ENCODE measurements around the gene CMA1. TPM values are rescaled to one million over a fixed set of nuclear protein-coding genes. Genes with fewer than 3 reads are reported as not detected.
"Not testable (repeated sequence)": the region's sequence is repeated elsewhere in the genome, so short reads cannot be mapped to it uniquely, and the experiment has no call there.

CMA1 gene
- total RNA-seq = not detected

GRCh38 chr14:24508155-24508840 lies at the start of gene CMA1:
CMA1 (minus strand) TSS chr14:24508265; CDS start chr14:24508235, 30 bp downstream.
- H3K4me1 Mint-ChIP-seq = peaks cover 39% of the 10 kb centered on the region
- CTCF ChIA-PET = interaction anchor here (1.3 kb wide), 1 partner anchor 24 kb away, joined by 4 read pairs; no protein-coding TSS in a partner anchor
- no peak within 1 kb of the TSS for H3K27ac Mint-ChIP-seq
- no peaks in the 10 kb centered on the region for H3K9me3 Mint-ChIP-seq (ENCODE audit: low read depth)
- no peak within 1 kb of the TSS for H3K4me3 Mint-ChIP-seq
- peaks cover 25% of the 10 kb centered on the region for H3K27me3 Mint-ChIP-seq
- H3K36me3 Mint-ChIP-seq = no peaks in the 10 kb centered on the region
- ATAC-seq = no peak
- no peak for DNase-seq

- no peaks in the 10 kb centered on the region for H3K36me3 Mint-ChIP-seq
- CTCF ChIA-PET = no interaction called here
- ATAC-seq (no peak), DNase-seq (no peak)
- no peak overlapping the region for H3K4me3 Mint-ChIP-seq
- no peaks in the 10 kb centered on the region for H3K4me1 Mint-ChIP-seq
- no peak overlapping the region for H3K27ac Mint-ChIP-seq
- peaks cover 7% of the 10 kb centered on the region for H3K27me3 Mint-ChIP-seq
- no peaks in the 10 kb centered on the region for H3K9me3 Mint-ChIP-seq (ENCODE audit: low read depth)
These were observed 48.7 kb upstream of the CMA1 start for GRCh38 chr14:24556756-24557155.

- H3K9me3 Mint-ChIP-seq (ENCODE audit: low read depth) = peaks cover 12% of the 10 kb centered on the region
- H3K4me3 Mint-ChIP-seq, CTCF ChIA-PET, H3K27me3 Mint-ChIP-seq, H3K27ac Mint-ChIP-seq, H3K36me3 Mint-ChIP-seq, DNase-seq, ATAC-seq, H3K4me1 Mint-ChIP-seq: not testable (repeated sequence)
These were observed 41.0 kb upstream of the CMA1 start for GRCh38 chr14:24549064-24549463.

GRCh38 chr14:24542346-24542936 lies 34.4 kb upstream of the CMA1 start:
- DNase-seq = no peak
- no peak overlapping the region for H3K27ac Mint-ChIP-seq
- peaks cover 16% of the 10 kb centered on the region for H3K9me3 Mint-ChIP-seq (ENCODE audit: low read depth)
- H3K27me3 Mint-ChIP-seq = peaks cover 41% of the 10 kb centered on the region
- peaks cover 8% of the 10 kb centered on the region for H3K36me3 Mint-ChIP-seq
- H3K4me1 Mint-ChIP-seq = peaks cover 11% of the 10 kb centered on the region
- CTCF ChIA-PET = no interaction called here
- ATAC-seq = no peak
- H3K4me3 Mint-ChIP-seq = no peak overlapping the region

- peak; percentile 49 for ATAC-seq
- peaks cover 3% of the 10 kb centered on the region for H3K36me3 Mint-ChIP-seq
- peaks cover 18% of the 10 kb centered on the region for H3K4me1 Mint-ChIP-seq
- no peak overlapping the region for H3K4me3 Mint-ChIP-seq
- peaks cover 6% of the 10 kb centered on the region for H3K9me3 Mint-ChIP-seq (ENCODE audit: low read depth)
- CTCF ChIA-PET = interaction anchor here (1.0 kb wide), 1 partner anchor 70 kb away, joined by 3 read pairs; no protein-coding TSS in a partner anchor
- peak; percentile 49 for DNase-seq
- no peak overlapping the region for H3K27ac Mint-ChIP-seq
- H3K27me3 Mint-ChIP-seq = peaks cover 23% of the 10 kb centered on the region
These were observed 27.7 kb upstream of the CMA1 start for GRCh38 chr14:24535737-24536136.

GRCh38 chr14:24534286-24534685 lies 26.2 kb upstream of the CMA1 start:
- no peak for DNase-seq
- Mint-ChIP-seq H3K9me3 (ENCODE audit: low read depth) (peaks cover 3% of the 10 kb centered on the region), H3K27ac (no peak overlapping the region), H3K36me3 (peaks cover 3% of the 10 kb centered on the region), H3K4me1 (peaks cover 10% of the 10 kb centered on the region), H3K27me3 (peaks cover 9% of the 10 kb centered on the region), H3K4me3 (no peak overlapping the region)
- CTCF ChIA-PET = interaction anchor here (1.5 kb wide), 1 partner anchor 53 kb away, joined by 5 read pairs; no protein-coding TSS in a partner anchor
- no peak for ATAC-seq

- H3K36me3 Mint-ChIP-seq; DNase-seq; H3K9me3 Mint-ChIP-seq (ENCODE audit: low read depth); H3K4me1 Mint-ChIP-seq; CTCF ChIA-PET; ATAC-seq; H3K4me3 Mint-ChIP-seq; H3K27ac Mint-ChIP-seq: not testable (repeated sequence)
- peaks cover 29% of the 10 kb centered on the region for H3K27me3 Mint-ChIP-seq
These were observed 18.0 kb upstream of the CMA1 start for GRCh38 chr14:24525877-24526620.

- ATAC-seq = no peak
- peaks cover 32% of the 10 kb centered on the region for H3K27me3 Mint-ChIP-seq
- H3K4me3 Mint-ChIP-seq = no peak overlapping the region
- no peak overlapping the region for H3K27ac Mint-ChIP-seq
- CTCF ChIA-PET = no interaction called here
- H3K36me3 Mint-ChIP-seq = no peaks in the 10 kb centered on the region
- peaks cover 3% of the 10 kb centered on the region for H3K9me3 Mint-ChIP-seq (ENCODE audit: low read depth)
- DNase-seq = no peak
- H3K4me1 Mint-ChIP-seq = peaks cover 5% of the 10 kb centered on the region
These were observed 10.8 kb upstream of the CMA1 start for GRCh38 chr14:24518851-24519250.

- Mint-ChIP-seq H3K27ac (no peak overlapping the region), H3K4me3 (no peak overlapping the region), H3K27me3 (peaks cover 31% of the 10 kb centered on the region), H3K36me3 (no peaks in the 10 kb centered on the region), H3K4me1 (peaks cover 5% of the 10 kb centered on the region), H3K9me3 (ENCODE audit: low read depth) (peaks cover 3% of the 10 kb centered on the region)
- CTCF ChIA-PET = no interaction called here
- DNase-seq (no peak), ATAC-seq (no peak)
These were observed 6.1 kb upstream of the CMA1 start for GRCh38 chr14:24514209-24514608.

GRCh38 chr14:24513009-24513408 lies 4.9 kb upstream of the CMA1 start:
- Mint-ChIP-seq H3K4me1 (peaks cover 12% of the 10 kb centered on the region), H3K36me3 (no peaks in the 10 kb centered on the region), H3K9me3 (ENCODE audit: low read depth) (peaks cover 3% of the 10 kb centered on the region), H3K27ac (no peak overlapping the region), H3K27me3 (peaks cover 30% of the 10 kb centered on the region), H3K4me3 (no peak overlapping the region)
- no peak for DNase-seq
- no peak for ATAC-seq
- CTCF ChIA-PET = no interaction called here

GRCh38 chr14:24506443-24506842 lies 1.6 kb downstream of the CMA1 start:
- peaks cover 39% of the 10 kb centered on the region for H3K4me1 Mint-ChIP-seq
- H3K27me3 Mint-ChIP-seq = peaks cover 21% of the 10 kb centered on the region
- CTCF ChIA-PET = no interaction called here
- H3K36me3 Mint-ChIP-seq = no peaks in the 10 kb centered on the region
- DNase-seq (no peak), ATAC-seq (peak; percentile 39)
- H3K4me3 Mint-ChIP-seq = no peak overlapping the region
- H3K9me3 Mint-ChIP-seq (ENCODE audit: low read depth) = no peaks in the 10 kb centered on the region
- peak overlapping the region; percentile 53 for H3K27ac Mint-ChIP-seq

GRCh38 chr14:24504425-24504950 lies 3.6 kb downstream of the CMA1 start:
- Mint-ChIP-seq H3K27ac (no peak overlapping the region), H3K4me1 (peaks cover 39% of the 10 kb centered on the region), H3K27me3 (peaks cover 9% of the 10 kb centered on the region), H3K9me3 (ENCODE audit: low read depth) (no peaks in the 10 kb centered on the region), H3K36me3 (no peaks in the 10 kb centered on the region), H3K4me3 (no peak overlapping the region)
- ATAC-seq (no peak), DNase-seq (no peak)
- CTCF ChIA-PET = interaction anchor here (1.4 kb wide), 1 partner anchor 20 kb away, joined by 3 read pairs; no protein-coding TSS in a partner anchor

- CTCF ChIA-PET = interaction anchor here (1.7 kb wide), 1 partner anchor 219 kb away, joined by 4 read pairs; no protein-coding TSS in a partner anchor
- not testable (repeated sequence) for ATAC-seq; DNase-seq; H3K9me3 Mint-ChIP-seq (ENCODE audit: low read depth); H3K27ac Mint-ChIP-seq; H3K4me3 Mint-ChIP-seq; H3K4me1 Mint-ChIP-seq; H3K36me3 Mint-ChIP-seq
- peaks cover 17% of the 10 kb centered on the region for H3K27me3 Mint-ChIP-seq
These were observed 16.3 kb downstream of the CMA1 start for GRCh38 chr14:24491586-24492408.
